HG03103 (cell line): ENCODE results near the gene RNF157.

Source experiments
- ATAC-seq: cut with Tn5 transposase; IDR thresholded peaks from one replicate; pipeline ENCODE4 v1.9.1; 2021; ENCODE audit warnings: low read depth; ENCODE audit not compliant: unreplicated experiment

The RNF157 gene

DNA sequence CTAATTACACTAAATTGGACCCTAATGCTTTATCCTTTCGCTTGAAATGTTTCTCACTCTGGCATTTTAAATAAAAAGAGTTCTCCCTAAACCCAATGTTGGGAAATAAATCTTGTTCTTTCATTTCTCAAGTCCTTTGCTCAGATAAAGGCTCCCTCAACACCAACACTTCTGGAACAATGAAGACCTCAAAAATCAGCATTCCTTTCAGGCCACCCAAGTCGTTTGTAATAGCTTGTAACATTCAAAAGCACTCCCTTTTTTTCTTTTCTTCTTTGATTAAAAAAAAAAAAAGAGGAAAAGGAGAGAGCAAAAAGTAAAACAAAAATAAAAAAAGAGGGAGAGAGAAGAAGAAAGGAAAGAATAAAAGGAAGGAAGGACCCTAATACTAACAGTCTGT lies 76.0 kb downstream of the RNF157 start:
- no peak for ATAC-seq

- ATAC-seq: no peak
Measured at GRCh38 chr17:76163919-76164318, 76.4 kb downstream of the RNF157 start.

- no peak for ATAC-seq
Measured at GRCh38 chr17:76161619-76162266, 78.5 kb downstream of the RNF157 start.

GRCh38 chr17:76160896-76161528 lies 79.3 kb downstream of the RNF157 start:
- no peak for ATAC-seq

DNA sequence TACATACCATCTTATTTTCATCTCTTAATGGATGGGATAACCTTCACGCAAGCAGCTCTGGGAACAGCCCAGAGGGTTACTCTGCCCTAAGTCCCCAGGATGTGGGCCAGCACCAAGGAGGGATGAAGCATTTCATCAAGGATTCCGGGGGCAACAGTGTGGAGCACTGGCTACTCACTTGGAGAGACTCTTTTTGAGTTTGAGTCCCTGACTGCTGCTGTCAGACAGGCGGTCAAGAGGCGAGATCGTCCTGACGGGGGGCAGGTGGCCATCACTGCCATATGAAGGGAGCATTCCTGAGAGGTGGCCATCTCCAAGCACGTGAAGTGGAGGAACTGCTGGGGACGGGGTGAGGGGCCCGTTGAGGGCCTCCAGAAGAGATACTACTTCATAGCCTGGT lies 81.1 kb downstream of the RNF157 start:
- no peak for ATAC-seq

GRCh38 chr17:76157759-76158158 lies 82.5 kb downstream of the RNF157 start:
- no peak for ATAC-seq

DNA sequence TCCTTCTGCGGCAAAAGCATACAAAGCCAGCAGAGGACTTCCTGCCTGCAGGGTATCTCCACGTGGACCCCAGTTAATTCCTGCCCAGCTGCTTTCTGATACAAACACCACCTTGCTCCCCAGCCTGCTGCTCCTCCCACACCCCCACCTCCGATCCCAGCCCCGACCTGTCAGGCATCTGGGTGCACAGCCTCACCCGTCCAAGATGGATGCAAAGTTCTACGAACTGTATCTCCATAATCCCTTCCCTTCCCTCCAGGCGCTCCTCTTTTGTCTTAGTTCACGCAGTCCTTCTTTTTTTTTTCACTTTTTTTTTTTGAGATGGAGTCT lies 83.7 kb downstream of the RNF157 start:
- ATAC-seq: no peak

GRCh38 chr17:76155988-76156661 lies 84.2 kb downstream of the RNF157 start:
- no peak for ATAC-seq

- ATAC-seq: no peak
Measured at GRCh38 chr17:76154936-76155845, 85.1 kb downstream of the RNF157 start.

DNA sequence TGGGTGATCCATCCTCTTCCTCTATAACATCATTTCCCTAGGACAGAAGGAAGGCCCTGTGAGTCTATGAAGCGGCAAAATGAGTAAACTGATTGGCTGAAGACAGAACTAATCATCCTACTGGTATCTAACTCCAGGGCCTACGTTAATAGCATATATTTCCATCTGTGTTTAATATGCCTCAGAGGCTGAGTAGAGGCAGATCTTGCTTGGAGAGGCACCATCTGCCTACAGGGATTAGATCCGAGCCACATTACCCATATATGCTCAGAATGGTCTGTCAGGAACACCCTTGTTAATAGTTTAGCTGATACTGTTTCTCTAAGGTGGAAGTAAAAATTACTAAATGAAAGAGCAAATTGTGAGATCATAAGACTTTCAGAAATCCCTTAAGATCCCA lies 86.0 kb downstream of the RNF157 start:
- ATAC-seq: no peak

- ATAC-seq: no peak
Measured at GRCh38 chr17:76153640-76154039, 86.7 kb downstream of the RNF157 start.

DNA sequence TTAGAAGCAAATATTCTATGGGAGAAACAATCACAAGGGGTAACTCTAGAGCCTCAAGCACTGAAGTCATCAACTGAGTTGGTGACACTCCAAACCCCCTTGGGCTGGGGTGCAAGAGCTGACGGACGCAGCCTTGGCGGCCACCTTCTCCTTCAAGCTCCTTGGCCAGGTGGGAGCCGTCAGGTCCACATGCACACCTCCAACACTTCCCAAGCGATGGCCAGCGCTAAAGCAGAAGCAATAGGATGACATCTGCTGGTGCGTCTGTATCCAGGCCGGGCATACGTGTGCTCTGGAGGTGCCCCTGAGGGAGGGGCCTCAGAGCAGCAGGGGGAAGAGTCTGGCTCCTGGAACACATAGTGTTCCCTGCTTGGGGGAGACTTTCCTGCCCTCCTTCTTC lies 87.1 kb downstream of the RNF157 start:
- no peak for ATAC-seq

DNA sequence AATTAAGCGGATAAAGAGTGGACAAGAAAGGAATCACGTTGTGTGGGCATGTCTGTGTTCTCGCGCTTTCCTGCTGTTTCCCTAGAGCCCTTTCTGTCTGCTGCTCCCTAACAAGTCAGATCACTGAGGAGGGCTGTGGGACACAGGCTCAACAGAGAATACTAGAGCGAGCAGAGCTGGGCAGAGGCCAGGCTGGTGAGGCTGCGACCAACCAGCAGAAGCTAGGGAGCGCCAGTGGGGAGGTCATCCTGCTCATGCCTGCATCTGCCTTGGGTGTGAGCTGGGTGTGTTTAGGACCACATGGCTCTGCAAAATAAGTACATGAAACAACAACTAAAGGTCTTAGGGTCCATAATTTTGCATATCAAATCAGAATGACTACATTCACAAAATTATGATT lies 87.7 kb downstream of the RNF157 start:
- ATAC-seq: no peak

GRCh38 chr17:76151896-76152454 lies 88.3 kb downstream of the RNF157 start:
- no peak for ATAC-seq

GRCh38 chr17:76150712-76151622 lies 89.3 kb downstream of the RNF157 start:
- no peak for ATAC-seq

DNA sequence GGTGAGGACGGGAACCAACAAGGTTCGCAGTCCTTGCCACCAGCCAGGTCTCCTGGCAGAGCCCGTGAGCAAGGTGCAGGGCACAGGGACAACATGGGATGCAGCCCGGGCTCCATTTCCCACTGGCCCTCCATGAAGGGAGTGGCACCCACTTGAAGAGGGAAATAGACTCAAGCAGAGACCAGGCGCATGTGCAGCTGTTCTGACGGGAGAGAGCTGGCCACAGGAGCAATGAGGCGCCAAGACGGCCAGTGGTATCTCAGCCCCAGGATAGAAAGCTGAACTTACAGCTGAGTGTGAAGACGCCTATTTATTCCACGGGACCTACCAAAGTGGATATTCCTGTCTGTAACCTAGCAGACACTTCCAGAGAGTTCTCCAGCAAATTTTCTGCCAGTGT lies 91.1 kb downstream of the RNF157 start:
- ATAC-seq: no peak

GRCh38 chr17:76148015-76148326 lies 92.3 kb downstream of the RNF157 start:
- ATAC-seq: no peak

- ATAC-seq: no peak
Measured at GRCh38 chr17:76147211-76148014, 92.9 kb downstream of the RNF157 start.
